GM18505 (cell line): ENCODE results near the gene BARHL2.

Experiments
- ATAC-seq: cut with Tn5 transposase; IDR thresholded peaks from one replicate; pipeline ENCODE4 v1.9.1; 2021; ENCODE audit not compliant: unreplicated experiment
- POLR2A ChIP-seq: IDR thresholded peaks from 4 replicates; pipeline ENCODE4 v1.6.1; 2011; ENCODE audit warnings: borderline replicate concordance; ENCODE audit not compliant: insufficient read depth, insufficient read length; ENCODE audit errors: extremely low read depth

Gene BARHL2

GRCh38 chr1:90719330-90720144, 2.4 kb upstream of the BARHL2 start:
- no peak for TF ChIP-seq POLR2A
- no peak for ATAC-seq

DNA sequence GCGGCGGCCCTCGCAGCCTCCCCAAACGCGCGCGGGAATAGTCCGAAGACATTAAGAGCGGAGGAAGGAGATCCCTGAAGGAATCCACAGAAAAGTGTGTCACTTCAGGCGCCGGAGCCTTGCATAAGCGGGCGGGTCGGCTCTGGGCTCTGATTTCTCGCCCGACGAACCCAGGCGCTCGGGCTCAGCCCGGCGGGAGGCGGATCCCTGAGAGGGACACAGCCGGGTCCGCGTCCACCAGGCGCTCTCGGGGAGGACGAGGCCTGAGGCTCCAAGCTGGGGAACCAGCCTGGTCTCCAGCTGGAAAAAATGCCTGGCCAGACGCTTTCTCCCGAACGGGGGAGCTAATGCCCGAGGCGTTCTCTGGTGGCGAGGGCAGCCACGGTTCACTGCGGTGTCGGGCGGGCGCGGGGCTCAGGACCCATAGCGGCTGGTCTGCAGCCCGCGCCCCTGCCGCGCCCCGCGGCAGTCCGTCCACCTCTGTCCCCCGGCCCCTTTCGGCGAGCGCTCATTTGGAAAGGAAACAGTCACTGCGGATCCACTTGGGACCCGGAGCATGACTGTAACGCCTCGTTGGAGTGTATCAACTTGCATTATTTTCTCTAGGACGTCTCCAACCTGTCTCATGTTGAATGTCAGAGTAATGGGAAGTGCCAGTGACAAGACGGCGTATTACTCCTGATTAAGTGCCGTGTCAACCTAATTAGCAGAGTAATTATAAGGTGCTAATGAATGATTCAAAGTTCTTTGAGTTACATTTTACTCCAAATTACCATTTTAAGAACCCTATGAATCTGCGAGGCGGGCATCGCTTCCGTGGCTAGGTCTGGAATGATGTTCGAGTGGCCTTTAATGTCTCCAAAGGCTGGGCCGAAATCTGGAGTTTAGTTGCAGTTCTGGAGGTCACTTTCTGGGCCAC, 1.6 kb upstream of the BARHL2 start:
- no peak for ATAC-seq
- no peak for TF ChIP-seq POLR2A

GRCh38 chr1:90717665-90718410, 736 bp upstream of the BARHL2 start:
- TF ChIP-seq POLR2A, result no peak

GRCh38 chr1:90717356-90717664, 208 bp upstream of the BARHL2 start:
- ATAC-seq, result no peak
- TF ChIP-seq POLR2A, result no peak

More at GRCh38 chr1:90717665-90718410, 736 bp upstream of the BARHL2 start:
- ATAC-seq, result no peak

GRCh38 chr1:90716243-90716551, 905 bp downstream of the BARHL2 start:
- TF ChIP-seq POLR2A, result no peak
- ATAC-seq, result no peak

DNA sequence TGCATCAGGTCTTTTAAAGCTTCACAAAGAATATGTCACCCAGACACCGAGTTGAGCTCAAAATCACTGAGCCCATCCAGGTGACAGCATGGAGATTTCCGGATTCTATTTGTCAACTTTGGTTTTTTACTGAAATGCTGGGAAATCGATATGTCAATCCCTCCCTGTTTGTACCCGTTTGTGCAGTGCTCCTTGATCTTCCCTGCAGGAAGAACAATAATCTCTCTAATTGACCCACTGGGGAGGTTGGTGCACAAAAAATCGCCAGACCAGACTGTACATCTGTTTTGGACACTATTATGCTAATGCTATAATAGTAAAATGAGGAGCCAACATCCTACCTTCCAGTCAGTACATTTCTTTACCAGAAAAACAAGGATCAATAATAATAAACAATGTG, 1.8 kb downstream of the BARHL2 start:
- ATAC-seq, result no peak
- TF ChIP-seq POLR2A, result no peak

- ATAC-seq, result no peak
Measured at GRCh38 chr1:90714521-90714951, 2.6 kb downstream of the BARHL2 start.

GRCh38 chr1:90713741-90714509, 3.2 kb downstream of the BARHL2 start:
- ATAC-seq, result no peak

More at GRCh38 chr1:90714521-90714951, 2.6 kb downstream of the BARHL2 start:
- no peak for TF ChIP-seq POLR2A

DNA sequence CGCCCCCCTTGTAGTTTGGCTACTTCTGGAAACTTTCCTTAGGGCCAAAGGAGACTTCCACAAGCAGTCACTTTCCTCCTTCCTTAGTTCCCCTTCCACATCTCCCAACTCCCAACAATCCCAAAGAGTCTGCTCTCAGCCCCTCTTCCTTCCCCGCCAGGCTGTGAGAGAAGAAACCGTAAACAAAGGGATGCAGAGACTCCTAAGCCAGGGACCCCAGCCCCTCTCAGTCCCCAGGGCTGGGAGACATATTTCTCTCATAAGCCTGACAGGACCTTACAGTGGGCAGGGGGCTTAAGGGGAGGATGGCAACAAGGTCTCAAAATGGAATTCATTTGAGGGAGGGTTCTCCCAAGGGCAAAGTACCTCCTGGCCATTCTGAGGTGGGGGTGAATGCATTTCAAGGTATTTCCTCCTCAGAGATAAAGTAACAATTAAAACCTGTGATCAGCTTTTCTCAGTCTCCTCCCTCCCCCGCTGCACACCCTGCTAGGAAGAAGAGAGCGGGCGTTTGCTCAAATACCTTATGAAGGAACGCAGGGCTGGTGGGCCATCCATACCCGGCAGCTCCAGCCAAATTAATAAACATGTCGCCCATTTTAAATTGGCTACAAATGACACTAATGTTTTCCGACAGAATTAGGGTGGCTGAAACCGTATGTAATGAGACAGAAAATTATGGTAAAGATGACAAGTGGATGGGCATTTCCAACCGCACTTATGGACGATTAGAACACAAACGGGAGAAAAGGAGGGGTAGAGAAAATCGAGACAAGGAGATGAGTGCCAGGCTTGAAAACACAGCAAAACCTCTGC, 4.0 kb downstream of the BARHL2 start:
- ATAC-seq, result no peak
- TF ChIP-seq POLR2A, result no peak

More at GRCh38 chr1:90713741-90714509, 3.2 kb downstream of the BARHL2 start:
- no peak for TF ChIP-seq POLR2A

DNA sequence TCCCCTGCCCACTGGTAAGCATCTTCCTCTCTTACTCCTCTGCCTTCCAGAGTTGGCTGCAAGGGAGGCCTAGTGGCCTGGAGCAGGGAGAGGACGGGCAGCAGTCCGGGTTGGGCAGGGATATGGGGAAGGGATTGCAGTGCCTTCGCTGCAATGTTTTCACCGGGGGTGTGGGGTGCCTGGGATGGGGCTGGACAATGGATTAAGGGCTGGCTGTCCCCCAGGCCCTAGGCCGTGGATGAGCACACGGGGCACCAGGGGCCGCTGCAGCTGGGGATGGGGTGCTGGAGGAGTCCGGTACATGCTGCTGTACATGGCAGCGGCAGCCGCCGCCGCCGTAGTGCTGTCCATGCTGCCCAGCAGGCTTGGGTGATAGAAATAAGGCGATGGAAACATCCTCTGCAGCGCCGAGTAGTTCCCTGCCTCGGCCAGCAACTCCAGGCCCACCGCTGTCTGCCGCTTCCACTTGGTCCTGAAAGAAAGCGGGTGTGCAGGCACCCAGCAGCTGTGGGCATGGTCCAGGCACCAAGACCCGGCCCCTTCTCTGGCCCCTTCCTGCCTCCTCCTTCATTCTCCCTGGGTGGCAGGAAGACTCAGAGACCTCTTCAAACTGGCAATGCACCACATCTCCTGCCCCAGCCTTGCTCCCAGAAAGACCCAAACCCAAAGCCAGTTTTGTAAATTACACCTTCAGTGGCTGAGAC, 4.8 kb downstream of the BARHL2 start:
- no peak for TF ChIP-seq POLR2A
- ATAC-seq, result no peak

GRCh38 chr1:90711696-90712095, 5.4 kb downstream of the BARHL2 start:
- no peak for ATAC-seq
- no peak for TF ChIP-seq POLR2A
